ENCODE results near the gene PDCD1LG2. TPM values are rescaled to one million over a fixed set of nuclear protein-coding genes. Genes with fewer than 3 reads are reported as not detected.

PDCD1LG2 gene
- polyA plus RNA-seq, 1 of the 3 experiments (the other 2 are of a cell fraction), result 11.1 TPM

GRCh38 chr9:5551368-5552150 lies 41.2 kb downstream of the PDCD1LG2 start:
- WGBS (ENCODE audit: low lambda C conversion rate), result 75% methylated on average over 4 of the region's 4 CpGs
- TF ChIP-seq EP300 (IDR thresholded peaks at IDR 0.05; ENCODE audit: borderline replicate concordance in 1 of 2, low read depth in 1 of 2, low read length in 1 of 2), result no peak
- no peak for TF ChIP-seq POLR2AphosphoS5 (IDR thresholded peaks at IDR 0.05; ENCODE audit: low read depth, low read length)
- no peak for TF ChIP-seq GABPA (IDR thresholded peaks at IDR 0.05; ENCODE audit: low read depth)
- TF ChIP-seq TAF1 (IDR thresholded peaks at IDR 0.05; ENCODE audit: borderline replicate concordance, low read depth, low read length), result no peak
- no peaks in the 10 kb centered on the region for H4K20me1 ChIP-seq (ENCODE audit: insufficient read depth)
- H3K27ac ChIP-seq (ENCODE audit: low read depth in 2 of 2, low read length in 1 of 2), result peak overlapping the region in 1 of 2 experiments; percentile 97; a peak in 2 of 4 replicates
- no peak overlapping the region for H3K4me3 ChIP-seq (ENCODE audit: low read depth in 2 of 2, low read length in 1 of 2)
- no peaks in the 10 kb centered on the region for H3K27me3 ChIP-seq (ENCODE audit: insufficient read depth)
- peaks cover 33% of the 10 kb centered on the region for H3F3A ChIP-seq (replicated peaks; ENCODE audit: insufficient read depth)
- H2AFZ ChIP-seq (ENCODE audit: low read depth), result no peak overlapping the region
- no peaks in the 10 kb centered on the region for H3K79me2 ChIP-seq (ENCODE audit: insufficient read depth)
- ChIA-PET POLR2A (no interaction called here), CTCF (interaction anchor here (0.9 kb wide), 1 partner anchor 102 kb away, joined by 4 read pairs; the partner anchor contains the start of gene CD274)
- H3K9ac ChIP-seq, result no peak overlapping the region
- H3K36me3 ChIP-seq (replicated peaks in 1 of 2; ENCODE audit: control insufficient read depth in 1 of 2, insufficient read depth in 2 of 2, low read length in 1 of 2), result peaks cover 0 to 10% of the 10 kb centered on the region in 2 experiments
- H3K4me1 ChIP-seq (ENCODE audit: control insufficient read depth in 1 of 2, insufficient read depth in 2 of 2, low read depth in 1 of 2, low read length in 1 of 2), result peaks cover 0 to 49% of the 10 kb centered on the region in 2 experiments; a peak in 2 of 4 replicates
- DNase-seq, result no peak
- no peaks in the 10 kb centered on the region for H3K9me2 ChIP-seq
- H3K4me2 ChIP-seq, result peak overlapping the region; percentile 12; the same call in 1 of the 2 replicates
- H3K9me3 ChIP-seq, result no peaks in the 10 kb centered on the region

- Histone ChIP-seq H3K9me2 (no peaks in the 10 kb centered on the region), H3K4me1 (ENCODE audit: control insufficient read depth in 1 of 2, insufficient read depth in 2 of 2, low read depth in 1 of 2, low read length in 1 of 2) (peaks cover 0 to 49% of the 10 kb centered on the region in 2 experiments; a peak in 2 of 4 replicates), H3F3A (replicated peaks; ENCODE audit: insufficient read depth) (peaks cover 33% of the 10 kb centered on the region), H3K9ac (no peak overlapping the region), H3K9me3 (no peaks in the 10 kb centered on the region), H3K4me2 (peak overlapping the region; percentile 12; the same call in 1 of the 2 replicates), H3K4me3 (ENCODE audit: low read depth in 2 of 2, low read length in 1 of 2) (no peak overlapping the region), H4K20me1 (ENCODE audit: insufficient read depth) (no peaks in the 10 kb centered on the region), H3K79me2 (ENCODE audit: insufficient read depth) (no peaks in the 10 kb centered on the region), H3K27ac (ENCODE audit: low read depth in 2 of 2, low read length in 1 of 2) (peak overlapping the region in 1 of 2 experiments; percentile 97; a peak in 2 of 4 replicates), H3K27me3 (ENCODE audit: insufficient read depth) (no peaks in the 10 kb centered on the region), H3K36me3 (replicated peaks in 1 of 2; ENCODE audit: control insufficient read depth in 1 of 2, insufficient read depth in 2 of 2, low read length in 1 of 2) (peaks cover 0 to 7% of the 10 kb centered on the region in 2 experiments), H2AFZ (ENCODE audit: low read depth) (no peak overlapping the region)
- no peak for DNase-seq
- ChIA-PET CTCF (interaction anchor here (0.9 kb wide), 1 partner anchor 102 kb away, joined by 4 read pairs; the partner anchor contains the start of gene CD274), POLR2A (no interaction called here)
- WGBS (ENCODE audit: low lambda C conversion rate), result 80% methylated on average over 3 of the region's 3 CpGs
- TF ChIP-seq SIN3A (IDR thresholded peaks at IDR 0.05; ENCODE audit: borderline replicate concordance, low read depth, low read length), result no peak
- no peak for TF ChIP-seq GATA2 (CRISPR knock-in tag; IDR thresholded peaks at IDR 0.05)
- no peak for TF ChIP-seq TAF1 (IDR thresholded peaks at IDR 0.05; ENCODE audit: borderline replicate concordance, low read depth, low read length)
- TF ChIP-seq RFX5 (IDR thresholded peaks at IDR 0.05; ENCODE audit: low read length), result no peak
- no peak for TF ChIP-seq USF1 (IDR thresholded peaks at IDR 0.05; ENCODE audit: borderline replicate concordance, low read depth)
- TF ChIP-seq TCF12 (IDR thresholded peaks at IDR 0.05), result no peak
- TF ChIP-seq RXRA (IDR thresholded peaks at IDR 0.05; ENCODE audit: borderline replicate concordance, low read depth), result no peak
- no peak for TF ChIP-seq NRF1 (IDR thresholded peaks at IDR 0.05; ENCODE audit: low read depth, low read length)
- no peak for TF ChIP-seq FOXM1 (IDR thresholded peaks at IDR 0.05; ENCODE audit: low read depth)
- TF ChIP-seq IRF3 (IDR thresholded peaks at IDR 0.05; ENCODE audit: low read depth, low read length), result no peak
- TF ChIP-seq SMC3 (IDR thresholded peaks at IDR 0.05; ENCODE audit: low read depth, low read length), result no peak
These were observed 42.0 kb downstream of the PDCD1LG2 start for GRCh38 chr9:5552301-5552700.

Measured in SK-N-SH (cell line).